Stimulated activated CD4-positive, alpha-beta T cell treated with anti-CD3 and anti-CD28 coated beads, Interleukin-12 subunit alpha, Interleukin-12 subunit beta, amount 100 ng/mL, for 48 hours (primary cell): ENCODE results near the gene RRAD.
A peak's percentile ranks its signal among the peaks of the same experiment; 100 is the strongest.

Experiments used
- DNase-seq, 3 donors: peaks; one replicate each; pipeline ENCODE4 v3.0.0-alpha.2; 2020; ENCODE audit warnings: low read depth in 2 of 3, low spot score in 1 of 3

RRAD gene

GRCh38 chr16:66934138-66934838 lies 9.0 kb upstream of the RRAD start, which contains the start of gene CIAO2B:
CIAO2B (minus strand) TSS chr16:66934402; CDS start chr16:66934364, 38 bp downstream.
- DNase-seq: peak; percentile 75 to 87 (median 83)

DNA sequence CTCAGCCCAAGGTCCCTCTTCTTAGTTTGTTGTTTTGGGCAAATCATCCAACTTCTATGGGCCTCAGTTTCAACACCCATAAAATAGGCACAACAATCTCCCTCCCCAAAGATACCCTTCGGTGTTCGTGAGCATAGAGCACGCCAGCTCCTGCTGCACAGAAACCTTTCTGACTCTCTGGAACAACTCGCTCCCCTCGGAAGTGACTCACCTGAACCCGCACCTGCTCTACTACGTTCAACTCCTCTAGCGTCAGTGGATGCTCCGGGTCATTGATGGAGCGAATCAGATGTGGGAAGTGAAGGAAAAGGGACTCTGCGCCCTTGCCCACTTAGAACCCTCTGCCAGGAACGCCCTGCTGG lies 8.4 kb upstream of the RRAD start:
- peak; percentile 22 to 38 (median 35) for DNase-seq

GRCh38 chr16:66932076-66932475 lies 6.7 kb upstream of the RRAD start:
- no peak for DNase-seq

- no peak for DNase-seq
Observed at GRCh38 chr16:66931665-66932064, 6.3 kb upstream of the RRAD start.

- no peak for DNase-seq
Observed at GRCh38 chr16:66930189-66930588, 4.9 kb upstream of the RRAD start.

GRCh38 chr16:66928702-66929388 lies 3.5 kb upstream of the RRAD start:
- peak in 1 of 3 donors; percentile 41 for DNase-seq

DNA sequence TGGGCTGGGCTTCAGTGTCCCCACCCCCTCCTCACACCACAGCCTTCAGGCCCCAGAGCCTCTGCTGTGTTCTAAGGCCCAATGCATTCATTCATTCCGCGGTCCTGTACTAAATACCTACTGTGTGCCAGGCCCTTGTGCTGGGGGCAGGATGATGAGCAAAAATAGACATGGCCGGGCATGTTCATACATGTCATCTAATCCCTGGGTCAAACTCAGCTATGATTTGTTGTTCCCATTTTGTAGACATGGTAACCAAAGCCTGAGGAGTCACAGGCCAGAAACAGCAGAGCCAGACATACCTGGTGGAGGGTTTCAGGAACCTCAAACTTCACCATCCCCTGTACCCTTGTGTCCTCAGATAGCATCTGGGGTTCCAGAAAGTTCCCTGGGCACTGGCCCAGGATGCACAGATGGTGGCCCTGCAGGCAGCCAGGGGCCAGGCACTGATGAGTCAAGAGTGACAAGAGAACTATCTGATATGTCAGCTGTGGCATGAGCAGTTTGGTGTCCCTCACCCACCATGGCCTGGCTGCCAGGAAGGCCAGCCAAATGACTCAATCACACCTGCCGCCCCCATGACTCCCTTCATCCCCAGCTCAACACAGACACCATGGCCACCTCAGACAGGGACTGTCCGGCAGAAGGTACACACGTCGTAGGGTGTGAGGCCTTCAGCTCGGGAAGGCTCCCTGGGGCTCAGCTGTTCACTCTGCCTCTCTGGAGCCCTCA lies 2.7 kb upstream of the RRAD start:
- no peak for DNase-seq

DNA sequence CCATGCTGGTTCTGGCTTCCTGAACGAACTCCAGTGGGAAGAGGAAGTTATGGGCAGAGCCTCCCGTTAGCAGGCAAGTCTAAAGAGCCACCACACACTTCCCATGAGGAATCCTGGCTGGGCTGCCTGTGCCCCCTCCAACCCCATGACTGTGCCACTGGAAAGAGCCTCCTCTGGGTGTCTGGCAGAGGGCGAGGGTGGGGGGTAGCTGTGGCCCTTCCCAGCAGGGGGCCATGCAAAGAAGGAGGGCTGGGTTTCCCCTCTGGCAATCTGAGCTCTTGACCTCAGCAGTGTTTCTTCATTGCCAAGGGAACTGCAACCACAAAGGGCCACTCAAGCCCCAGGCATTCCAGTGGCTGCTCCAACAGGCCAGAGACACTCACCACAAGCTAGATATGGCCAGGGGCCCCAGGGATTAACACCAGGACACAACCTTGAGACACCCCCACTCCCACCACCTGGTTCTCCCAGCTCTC lies 1.7 kb upstream of the RRAD start:
- DNase-seq: no peak

DNA sequence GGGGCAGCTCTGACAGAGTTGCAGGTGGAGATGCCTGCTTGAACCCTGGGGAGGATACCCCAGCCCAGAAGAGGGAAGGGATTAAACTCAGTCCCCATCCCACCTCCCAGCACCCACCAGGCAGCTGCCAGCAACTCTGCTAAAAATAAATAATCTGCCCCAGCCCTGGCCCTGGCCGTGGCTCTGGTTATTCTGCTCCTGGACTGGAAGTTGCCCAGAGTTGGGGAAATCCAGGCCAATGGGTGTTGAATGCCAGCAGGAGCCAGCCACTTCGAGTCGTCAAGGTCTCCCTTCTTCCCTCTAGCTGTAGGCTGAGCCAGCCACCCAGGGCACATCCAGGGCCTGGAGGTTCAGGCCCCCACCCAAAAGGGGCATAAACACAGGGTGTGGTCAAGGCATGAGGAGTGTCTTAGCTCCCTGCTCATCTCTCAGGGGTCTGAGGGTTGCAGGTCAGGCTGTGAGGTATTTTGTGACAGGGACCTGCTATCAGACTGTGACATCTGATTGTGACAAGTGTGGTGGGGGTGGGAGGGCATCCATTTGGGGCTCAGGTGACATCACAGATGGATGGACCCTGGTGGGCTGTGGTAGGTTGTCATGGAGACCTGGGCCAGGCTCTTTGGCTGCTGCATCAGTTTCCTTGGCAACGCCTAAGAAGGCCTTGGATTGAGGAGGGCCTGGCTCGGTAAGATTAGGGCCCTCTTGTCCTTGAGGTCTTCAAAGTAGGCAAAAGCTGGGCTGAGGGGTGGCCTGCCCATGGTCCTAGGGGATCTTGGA lies 1.0 kb upstream of the RRAD start:
- DNase-seq: no peak

GRCh38 chr16:66924527-66925321 lies 611 bp downstream of the RRAD start:
- DNase-seq: peak in 1 of 3 donors; percentile 23

DNA sequence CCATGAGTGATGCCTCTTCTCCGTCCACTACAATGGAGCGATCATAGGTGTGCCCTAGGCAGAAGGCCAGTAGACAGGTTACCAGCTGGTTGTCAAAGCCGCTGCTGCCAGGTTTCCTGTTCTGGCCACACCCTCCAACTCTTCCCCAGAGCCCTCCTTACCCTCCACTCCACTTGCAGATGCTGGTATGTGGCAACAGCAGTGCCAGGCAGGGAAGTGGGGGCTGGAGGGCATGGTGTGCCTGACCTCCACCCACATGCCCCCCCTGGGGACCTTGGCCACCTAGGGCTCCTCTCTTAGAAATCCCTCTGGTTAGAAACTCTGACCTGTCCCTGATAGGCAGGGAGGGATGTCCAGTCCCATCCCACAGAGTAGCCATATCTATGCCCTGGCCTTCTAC lies 1.5 kb downstream of the RRAD start:
- no peak for DNase-seq

- no peak for DNase-seq
Observed at GRCh38 chr16:66923247-66923731, 2.0 kb downstream of the RRAD start.

DNA sequence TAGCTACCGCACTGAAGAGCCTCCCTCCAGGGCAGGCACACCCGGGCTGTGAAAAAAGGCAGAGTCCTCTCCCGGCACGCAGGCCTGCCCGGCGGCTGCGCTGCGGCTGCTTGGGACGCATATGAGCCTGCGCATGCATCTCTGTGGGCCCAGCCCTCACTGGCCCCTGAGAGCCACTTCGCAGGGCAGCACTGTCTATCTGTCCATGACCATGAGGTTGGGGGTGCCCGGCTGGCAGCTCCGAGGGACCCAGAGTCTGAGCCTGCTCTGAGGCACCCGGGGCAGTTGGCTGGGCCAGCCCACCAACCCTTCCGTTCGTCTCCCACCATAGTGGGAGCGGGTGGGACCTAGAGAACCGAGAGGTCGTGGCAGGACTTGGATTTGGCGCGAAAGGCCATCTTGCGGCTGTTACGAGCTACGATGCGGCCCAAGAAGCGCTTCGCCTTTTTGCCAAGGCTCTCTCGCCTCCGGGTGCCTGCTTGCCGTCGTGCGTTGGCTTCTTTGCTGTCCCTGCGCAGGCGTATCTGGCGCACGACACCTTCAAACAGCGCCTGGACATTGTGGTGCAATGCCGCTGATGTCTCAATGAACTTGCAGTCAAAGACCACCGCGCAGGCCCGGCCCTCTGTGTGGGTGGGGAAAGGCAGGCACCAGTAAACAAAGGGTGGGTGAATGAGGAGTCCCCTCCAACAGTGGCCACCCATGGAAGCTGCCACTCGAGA lies 3.4 kb downstream of the RRAD start:
- DNase-seq: no peak

DNA sequence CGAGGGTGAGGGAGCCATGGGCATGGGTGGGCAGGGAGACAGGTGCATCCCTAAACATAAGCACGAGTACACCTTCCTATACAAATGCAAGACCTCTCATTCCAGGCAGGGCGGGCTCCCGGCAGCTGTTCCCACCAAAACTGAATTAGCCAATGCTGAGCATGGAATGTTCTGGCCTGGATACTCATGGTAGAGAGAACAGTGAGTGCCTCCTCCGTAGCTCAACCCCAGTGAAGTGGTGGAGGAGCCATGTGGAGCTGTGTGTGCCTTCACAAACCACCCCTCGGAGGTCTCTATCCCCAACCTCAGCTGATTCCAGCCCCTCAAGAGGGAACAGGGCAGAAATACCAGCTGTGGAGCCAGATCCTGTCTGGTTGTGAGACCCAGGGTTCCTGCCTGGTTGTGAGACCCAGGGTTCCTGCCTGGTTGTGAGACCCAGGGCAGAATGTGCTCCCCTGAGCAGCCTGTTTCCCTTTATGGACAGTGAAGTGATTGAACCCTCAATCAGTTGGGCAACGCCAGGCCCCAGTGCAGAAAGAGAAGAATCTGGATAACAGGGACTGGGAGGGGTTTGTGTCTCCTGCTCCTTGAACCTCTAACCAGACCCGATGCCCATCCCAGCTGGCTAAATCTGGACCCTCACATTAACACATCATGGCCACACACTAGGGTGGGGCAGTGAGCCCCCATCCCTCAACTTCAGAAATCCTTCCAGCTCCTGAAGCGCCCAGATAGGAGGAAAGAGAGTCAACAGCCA lies 4.2 kb downstream of the RRAD start:
- DNase-seq: no peak

DNA sequence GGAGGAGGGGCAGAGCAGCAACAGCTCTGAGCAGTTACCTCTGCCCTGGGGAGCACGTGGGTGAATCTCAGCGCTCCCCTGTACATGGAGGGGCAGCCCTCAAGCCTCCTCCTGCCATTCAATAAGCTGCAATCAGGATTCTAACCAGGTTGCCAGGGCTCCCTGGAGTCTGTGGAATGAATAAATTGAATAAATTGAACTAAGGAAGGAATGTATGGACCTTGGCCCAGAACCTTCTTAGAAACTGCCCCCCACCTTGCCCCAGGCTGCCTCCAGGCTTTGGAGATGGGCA lies 5.1 kb downstream of the RRAD start:
- DNase-seq: no peak

- DNase-seq: no peak
Observed at GRCh38 chr16:66919569-66920298, 5.6 kb downstream of the RRAD start.

DNA sequence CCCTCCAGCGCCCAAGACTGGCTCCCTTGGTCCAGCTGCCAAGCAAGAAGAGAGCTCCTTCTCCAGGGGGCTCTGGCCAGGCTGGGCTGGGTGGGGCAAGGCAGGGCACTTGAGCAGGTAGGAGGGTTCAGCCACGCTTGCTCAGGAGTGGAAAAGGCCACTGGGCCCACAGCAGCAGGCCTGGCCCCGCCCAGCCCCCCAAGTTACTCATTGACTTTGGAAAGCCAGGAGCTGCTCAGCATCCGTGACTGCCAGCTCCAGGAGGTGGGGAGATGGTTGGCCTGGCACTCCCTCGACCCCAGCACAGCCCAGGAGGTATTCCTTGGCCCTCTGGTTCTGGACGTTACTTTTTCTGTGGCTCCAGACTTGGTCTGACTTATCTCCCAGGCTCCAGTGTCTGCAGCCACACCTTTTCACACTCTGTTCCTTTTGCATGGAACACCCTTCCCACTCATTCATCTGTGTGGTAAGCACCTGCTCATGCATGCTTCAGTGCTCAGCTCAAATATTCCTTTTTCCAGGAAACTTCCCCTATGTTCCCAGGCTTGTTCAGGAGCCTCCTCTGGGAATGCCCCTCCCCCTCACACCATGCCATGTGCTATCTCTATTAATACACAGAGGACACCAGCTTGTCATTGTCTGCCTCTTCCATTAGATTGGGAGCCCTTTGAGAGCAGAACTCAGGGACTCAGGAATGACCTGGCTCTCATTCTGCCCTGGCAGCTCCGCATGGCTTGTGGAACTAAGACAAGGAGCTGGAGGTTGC lies 6.3 kb downstream of the RRAD start, which contains the start of gene CDH16:
TSS of gene CDH16 (minus strand) at position 83 of the 766 bp plus-strand sequence. CDS start 820 bp downstream, outside the sequence.
- DNase-seq: no peak
